Right lobe of liver (tissue), 6 donors: ENCODE results near the gene NCAPD3. TPM values are rescaled to one million over a fixed set of nuclear protein-coding genes. Genes with fewer than 3 reads are reported as not detected.
A peak's percentile ranks its signal among the peaks of the same experiment; 100 is the strongest.

Source experiments
- ATAC-seq, 4 donors: fragments of 200-7000 bp; cut with Tn5 transposase; one replicate each; pipeline ENCODE4 v1.9.1; 2020; ENCODE audit warnings: mild to moderate bottlenecking in 4 of 4, moderate library complexity in 4 of 4
- DNase-seq, 3 donors: peaks; one replicate each; pipeline ENCODE4 v3.0.0-alpha.2; 2020
- H3K27ac ChIP-seq, 3 donors: fragments of 200-600 bp; one replicate each; pipeline ENCODE4 v1.8.0; 2022
- H3K27me3 ChIP-seq, 2 donors: fragments of 200-600 bp; one replicate each; pipeline ENCODE4 v1.8.0; 2022
- H3K36me3 ChIP-seq, 4 donors: fragments of 200-600 bp; sonication (generic) in 1 of 4; one replicate each; pipeline versions ENCODE4 v1.5.1 to v1.8.0; 2017 to 2022; ENCODE audit warnings: control low read depth in 1 of 4
- H3K4me1 ChIP-seq, 4 donors: fragments of 200-600 bp; sonication (generic) in 1 of 4; one replicate each; pipeline versions ENCODE4 v1.5.1 to v1.8.0; 2017 to 2022; ENCODE audit warnings: control low read depth in 1 of 4
- H3K4me3 ChIP-seq, 3 donors: fragments of 200-600 bp; one replicate each; pipeline ENCODE4 v1.8.0; 2022
- H3K9me3 ChIP-seq, 4 donors: fragments of 200-600 bp; sonication (generic) in 1 of 4; one replicate each; pipeline versions ENCODE4 v1.5.1 to v1.8.0; 2017 to 2022; ENCODE audit warnings: control low read depth in 1 of 4
- POLR2A ChIP-seq: fragments of 450-650 bp; IDR thresholded peaks from one replicate; pipeline ENCODE4 v1.6.1; 2017; ENCODE audit warnings: antibody characterized with exemption, mild to moderate bottlenecking
- WGBS: methylation state at CpG from one replicate; pipeline ENCODE4 v1.1.6; 2018; ENCODE audit warnings: low coverage, low lambda C conversion rate; ENCODE audit not compliant: insufficient coverage; ENCODE audit errors: missing lambda C conversion rate; 5-methylcytosine and 5-hydroxymethylcytosine counted together
- intact Hi-C, 2 donors: fragments of 100-400 bp; cut with DNase I; formaldehyde crosslinking; loops; one replicate each; pipeline versions ENCODE4 v1.11.2 to v1.14.1; 2022
- total RNA-seq, 6 experiments: library from RNA; depleted of rRNA in 2 of 6; stranded (reverse); fragments of >200 nt in 2 of 6; fragmentation: NEBNext Ultra II Directional in 3 of 6; extraction: Animal tissue kit (Norgen Biotek cat#: 25700) in 3 of 6; gene quantifications; one replicate each; pipeline versions ENCODE4 v1.1.0 to v1.2.4, GENCODE V29; 2016 to 2023
- TF ChIP-seq, protein P1 (sequence below), 4 donors: fragments of 200-600 bp in 3 of 4; fragments of 450-650 bp in 1 of 4; IDR thresholded peaks; one replicate each; pipeline versions ENCODE4 v1.5.1 to v1.8.0; 2016 to 2022; ENCODE audit warnings: antibody characterized with exemption in 4 of 4, mild to moderate bottlenecking in 2 of 4
- donor health status: DM: no; HTN: yes; CAD: no.
- donor health status: DM: no; HTN: no; CAD: no.
- donor health status: DM: no; HTN: no; CAD: no.
- donor health status: DM: no; HTN: yes; CAD: no.
- donor health status: DM: no; HTN: yes; CAD: no.

Gene NCAPD3
- total RNA-seq, 6 experiments from 2014 or later: 11.9 to 21.8 (median 15.5) TPM

DNA sequence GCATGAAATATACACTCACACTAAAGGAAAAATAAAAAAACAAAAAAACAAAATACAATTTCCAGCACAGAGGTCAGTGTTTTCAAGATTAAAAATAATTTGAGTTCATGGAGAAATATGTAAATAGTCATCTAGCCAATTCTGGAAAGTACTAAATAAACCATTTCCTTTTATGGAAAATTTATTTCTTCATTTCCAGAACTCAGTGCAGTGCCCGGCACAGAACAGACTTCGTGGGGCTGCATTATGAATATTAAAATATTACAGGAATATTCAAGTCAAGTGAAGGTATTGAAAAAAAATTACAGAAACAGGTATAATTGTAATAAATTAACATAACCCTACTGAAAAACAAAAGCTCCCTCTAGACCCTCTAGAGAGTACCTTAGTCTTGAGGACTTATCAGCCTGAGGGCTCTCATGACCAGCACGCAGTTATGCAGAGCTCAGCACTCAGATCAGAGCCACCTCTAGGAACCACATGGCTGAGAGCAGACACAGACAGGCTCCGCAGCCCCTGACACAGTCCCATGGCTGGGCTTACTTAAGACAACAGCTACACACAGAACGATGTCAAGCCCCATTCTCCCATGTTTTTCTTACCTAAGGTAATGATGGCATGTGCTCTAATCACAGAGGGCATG lies 45.6 kb downstream of the NCAPD3 start:
- H3K9me3 ChIP-seq: no peaks in the 10 kb centered on the region
- no peak for TF ChIP-seq POLR2A
- TF ChIP-seq, protein P1, sequence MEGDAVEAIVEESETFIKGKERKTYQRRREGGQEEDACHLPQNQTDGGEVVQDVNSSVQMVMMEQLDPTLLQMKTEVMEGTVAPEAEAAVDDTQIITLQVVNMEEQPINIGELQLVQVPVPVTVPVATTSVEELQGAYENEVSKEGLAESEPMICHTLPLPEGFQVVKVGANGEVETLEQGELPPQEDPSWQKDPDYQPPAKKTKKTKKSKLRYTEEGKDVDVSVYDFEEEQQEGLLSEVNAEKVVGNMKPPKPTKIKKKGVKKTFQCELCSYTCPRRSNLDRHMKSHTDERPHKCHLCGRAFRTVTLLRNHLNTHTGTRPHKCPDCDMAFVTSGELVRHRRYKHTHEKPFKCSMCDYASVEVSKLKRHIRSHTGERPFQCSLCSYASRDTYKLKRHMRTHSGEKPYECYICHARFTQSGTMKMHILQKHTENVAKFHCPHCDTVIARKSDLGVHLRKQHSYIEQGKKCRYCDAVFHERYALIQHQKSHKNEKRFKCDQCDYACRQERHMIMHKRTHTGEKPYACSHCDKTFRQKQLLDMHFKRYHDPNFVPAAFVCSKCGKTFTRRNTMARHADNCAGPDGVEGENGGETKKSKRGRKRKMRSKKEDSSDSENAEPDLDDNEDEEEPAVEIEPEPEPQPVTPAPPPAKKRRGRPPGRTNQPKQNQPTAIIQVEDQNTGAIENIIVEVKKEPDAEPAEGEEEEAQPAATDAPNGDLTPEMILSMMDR (IDR thresholded peaks at IDR 0.05): no peak
- peaks cover 0 to 59% (median 10%) of the 10 kb centered on the region in 4 donors for H3K36me3 ChIP-seq
- no peaks in the 10 kb centered on the region for H3K4me1 ChIP-seq
- ATAC-seq (peak in 1 of 4 donors; percentile 43), DNase-seq (no peak)
- intact Hi-C loops: no loop called here
- WGBS: 59% methylated on average over 2 of the region's 5 CpGs
- H3K4me3 ChIP-seq: no peak overlapping the region
- H3K27me3 ChIP-seq: no peaks in the 10 kb centered on the region
- no peak overlapping the region for H3K27ac ChIP-seq

DNA sequence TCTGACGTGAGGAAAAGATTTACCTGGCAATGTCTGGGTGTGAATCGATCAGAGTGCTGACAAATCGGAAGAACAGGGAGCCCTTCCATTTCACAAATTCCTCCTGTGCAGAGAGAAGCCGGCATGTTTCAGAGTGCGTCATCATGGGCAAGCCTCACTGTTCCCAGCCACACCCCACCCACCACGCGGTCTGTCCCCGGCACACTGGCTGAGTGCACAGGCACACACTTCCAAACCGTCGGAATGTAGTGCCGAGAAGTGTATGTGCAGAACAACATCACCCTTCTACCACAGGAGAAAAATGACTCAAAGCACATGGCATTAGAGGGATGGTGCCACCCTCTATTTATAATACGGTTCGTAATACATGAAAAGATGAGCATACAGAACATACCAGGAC lies 47.5 kb downstream of the NCAPD3 start:
- no peaks in the 10 kb centered on the region for H3K4me1 ChIP-seq
- no peak for TF ChIP-seq POLR2A
- H3K4me3 ChIP-seq: no peak overlapping the region
- H3K36me3 ChIP-seq: peaks cover 0 to 56% (median 10%) of the 10 kb centered on the region in 4 donors
- H3K9me3 ChIP-seq: no peaks in the 10 kb centered on the region
- intact Hi-C loops: no loop called here
- no peak overlapping the region for H3K27ac ChIP-seq
- 97% methylated on average over 12 of the region's 13 CpGs for WGBS
- ATAC-seq (no peak), DNase-seq (no peak)
- H3K27me3 ChIP-seq: no peaks in the 10 kb centered on the region

DNA sequence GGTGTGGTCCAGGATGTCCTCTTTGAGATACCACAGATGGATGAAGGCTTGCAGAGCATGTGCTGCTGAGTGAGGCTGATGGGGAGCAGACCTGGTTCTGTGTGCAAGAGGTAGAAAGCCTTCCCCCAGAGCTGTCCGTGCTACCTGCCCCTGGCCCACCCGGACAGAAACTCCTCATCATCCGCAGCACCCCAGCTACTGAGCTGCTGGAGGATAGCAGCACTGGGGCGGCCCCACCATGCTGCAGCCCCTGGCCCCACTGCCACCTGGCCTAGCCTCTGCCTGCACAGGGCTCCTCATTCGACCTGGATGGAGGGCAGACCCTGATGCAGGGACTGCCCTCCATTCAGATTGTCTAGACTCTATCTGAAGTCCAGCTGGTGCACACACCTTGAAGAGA lies 50.5 kb downstream of the NCAPD3 start:
- DNase-seq (no peak), ATAC-seq (no peak)
- no CpG with 5 or more reads among the region's 5 CpGs for WGBS
- no peak overlapping the region for H3K4me3 ChIP-seq
- intact Hi-C loops: no loop called here
- peaks cover 0 to 7% (median 0%) of the 10 kb centered on the region in 4 donors for H3K4me1 ChIP-seq
- TF ChIP-seq, protein P1 (IDR thresholded peaks at IDR 0.05): no peak
- no peak for TF ChIP-seq POLR2A
- no peaks in the 10 kb centered on the region for H3K27me3 ChIP-seq
- H3K27ac ChIP-seq: no peak overlapping the region
- peaks cover 0 to 51% (median 12%) of the 10 kb centered on the region in 4 donors for H3K36me3 ChIP-seq
- H3K9me3 ChIP-seq: no peaks in the 10 kb centered on the region

DNA sequence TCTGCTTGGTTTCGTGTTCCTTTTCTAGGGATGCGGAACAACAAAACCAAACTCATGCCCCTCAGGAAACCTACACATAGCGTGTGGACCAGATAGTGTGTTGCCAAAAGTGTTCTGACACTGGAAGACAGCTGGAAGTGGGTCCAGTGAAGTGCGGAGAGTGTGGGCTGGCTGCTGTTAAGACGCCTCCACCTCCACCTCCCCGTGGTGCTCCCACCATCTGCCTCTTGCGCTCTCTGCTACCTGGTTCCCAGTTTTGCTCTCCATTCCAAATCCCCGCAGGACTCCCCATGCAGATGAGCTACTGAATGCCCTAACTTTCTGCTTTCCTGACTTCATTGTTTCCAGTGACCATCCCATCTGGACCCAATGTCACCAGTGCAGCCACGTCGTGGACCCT lies 51.8 kb downstream of the NCAPD3 start:
- H3K9me3 ChIP-seq: no peaks in the 10 kb centered on the region
- no peaks in the 10 kb centered on the region for H3K27me3 ChIP-seq
- intact Hi-C loops: no loop called here
- 89% methylated on average over 7 of the region's 10 CpGs for WGBS
- ATAC-seq (no peak), DNase-seq (no peak)
- H3K27ac ChIP-seq: no peak overlapping the region
- no peak overlapping the region for H3K4me3 ChIP-seq
- peaks cover 0 to 7% (median 0%) of the 10 kb centered on the region in 4 donors for H3K4me1 ChIP-seq
- peaks cover 0 to 43% (median 9%) of the 10 kb centered on the region in 4 donors for H3K36me3 ChIP-seq
- no peak for TF ChIP-seq POLR2A
- TF ChIP-seq, protein P1 (IDR thresholded peaks at IDR 0.05): no peak

DNA sequence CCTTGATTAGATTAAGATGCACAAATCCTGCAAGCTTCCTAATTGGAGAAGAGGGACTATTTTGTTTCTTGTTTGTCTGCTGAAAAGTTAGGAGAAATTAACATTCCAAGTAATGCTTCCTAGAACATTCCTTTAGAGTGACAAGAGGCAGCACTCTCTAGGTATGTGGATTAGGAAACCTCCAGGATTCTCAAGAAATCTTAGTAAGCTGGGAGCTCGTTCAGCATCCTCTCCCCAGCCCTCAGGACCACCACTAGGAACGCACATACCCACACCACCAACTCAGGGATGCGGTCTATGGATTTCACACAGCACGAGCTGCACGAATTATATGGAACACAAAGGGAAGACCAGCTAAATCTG lies 52.9 kb downstream of the NCAPD3 start:
- WGBS: 100% methylated on average over 5 of the region's 5 CpGs
- no peak for TF ChIP-seq POLR2A
- TF ChIP-seq, protein P1 (IDR thresholded peaks at IDR 0.05): no peak
- intact Hi-C loops: no loop called here
- ATAC-seq: no peak
- no peak overlapping the region for H3K4me3 ChIP-seq
- no peak overlapping the region for H3K27ac ChIP-seq
- peaks cover 0 to 33% (median 8%) of the 10 kb centered on the region in 4 donors for H3K36me3 ChIP-seq
- DNase-seq: no peak
- H3K4me1 ChIP-seq: peaks cover 0 to 7% (median 0%) of the 10 kb centered on the region in 4 donors
- no peaks in the 10 kb centered on the region for H3K9me3 ChIP-seq
- H3K27me3 ChIP-seq: no peaks in the 10 kb centered on the region
